ENCODE measurements around the gene PYM1. TPM values are rescaled to one million over a fixed set of nuclear protein-coding genes. Genes with fewer than 3 reads are reported as not detected.

PYM1 gene
- total and polyA plus RNA-seq, 2 of the 13 experiments (the other 11 are each of a cell fraction or from before 2014, with no cell fraction given), result 44.0 to 51.8 TPM

GRCh38 chr12:55966408-55967281 lies 39.0 kb upstream of the PYM1 start, which contains the start of gene CDK2 (continued):
- TF ChIP-seq MLLT10 (CRISPR knock-in tag; IDR thresholded peaks at IDR 0.05) (no peak), ZNF317 (CRISPR knock-in tag; IDR thresholded peaks at IDR 0.05) (no peak), CERS6 (CRISPR knock-in tag; IDR thresholded peaks at IDR 0.05) (no peak), GATAD1 (CRISPR knock-in tag; IDR thresholded peaks at IDR 0.05) (0 out of 2 replicates have a peak, but pooled peaks have one; percentile 29), HNF4G (IDR thresholded peaks at IDR 0.05; ENCODE audit: borderline replicate concordance, low read depth, low read length) (no peak), HNF4G (CRISPR knock-in tag; IDR thresholded peaks at IDR 0.05; ENCODE audit: borderline replicate concordance, low read depth) (no peak), RAD21 (CRISPR knock-in tag; IDR thresholded peaks at IDR 0.05) (no peak; the same call in 1 of the 2 replicates), ZNF143 (CRISPR knock-in tag; IDR thresholded peaks at IDR 0.05) (0 out of 2 replicates have a peak, but pooled peaks have one; percentile 12), ZNF570 (CRISPR knock-in tag; IDR thresholded peaks at IDR 0.05; ENCODE audit: borderline replicate concordance) (0 out of 2 replicates have a peak, but pooled peaks have one; percentile 52), ASH2L (IDR thresholded peaks at IDR 0.05; ENCODE audit: insufficient read length, low read depth, low read length) (peak; percentile 77), ATF4 (CRISPR knock-in tag; IDR thresholded peaks at IDR 0.05) (no peak), ZNF841 (CRISPR knock-in tag; IDR thresholded peaks at IDR 0.05; ENCODE audit: borderline replicate concordance) (no peak), ZNF569 (CRISPR knock-in tag; IDR thresholded peaks at IDR 0.05; ENCODE audit: borderline replicate concordance) (no peak), BHLHE40 (IDR thresholded peaks at IDR 0.05; ENCODE audit: low read length) (no peak), CC2D1A (CRISPR knock-in tag; IDR thresholded peaks at IDR 0.05) (no peak), KLF9 (CRISPR knock-in tag; IDR thresholded peaks at IDR 0.05; ENCODE audit: low read depth) (no peak), ZNF18 (CRISPR knock-in tag; IDR thresholded peaks at IDR 0.05; ENCODE audit: insufficient replicate concordance) (no peak), ZBTB10 (CRISPR knock-in tag; IDR thresholded peaks at IDR 0.05; ENCODE audit: borderline replicate concordance) (no peak), SNAPC2 (CRISPR knock-in tag; IDR thresholded peaks at IDR 0.05) (no peak; the same call in 1 of the 2 replicates), TRIM24 (CRISPR knock-in tag; IDR thresholded peaks at IDR 0.05) (no peak), ZBTB26 (CRISPR knock-in tag; IDR thresholded peaks at IDR 0.05; ENCODE audit: borderline replicate concordance) (no peak), SP5 (CRISPR knock-in tag; IDR thresholded peaks at IDR 0.05; ENCODE audit: borderline replicate concordance, low read depth) (peak; percentile 49; the same call in 1 of the 2 replicates)

Measured in HepG2 (cell line).